ENCODE data around the gene ITPR2.
"Not testable (repeated sequence)": the region's sequence is repeated elsewhere in the genome, so short reads cannot be mapped to it uniquely, and the experiment has no call there.

ITPR2 gene

GRCh38 chr12:26767116-26767515 is 65.9 kb downstream of the ITPR2 start:
- in situ Hi-C loops (cut with MboI; ENCODE audit: low sequenced_read_pairs) = no loop called here

- in situ Hi-C loops (cut with MboI; ENCODE audit: low sequenced_read_pairs) = no loop called here
Measured at GRCh38 chr12:26762186-26762585, 70.8 kb downstream of the ITPR2 start.

GRCh38 chr12:26761775-26762174 is 71.2 kb downstream of the ITPR2 start:
- in situ Hi-C loops (cut with MboI; ENCODE audit: low sequenced_read_pairs) = no loop called here

- in situ Hi-C loops (cut with MboI; ENCODE audit: low sequenced_read_pairs) = no loop called here
Measured at GRCh38 chr12:26760657-26761293, 72.2 kb downstream of the ITPR2 start.

GRCh38 chr12:26755362-26755761 is 77.6 kb downstream of the ITPR2 start:
- in situ Hi-C loops (cut with MboI; ENCODE audit: low sequenced_read_pairs) = not testable (repeated sequence)

GRCh38 chr12:26754148-26754547 is 78.8 kb downstream of the ITPR2 start:
- in situ Hi-C loops (cut with MboI; ENCODE audit: low sequenced_read_pairs) = no loop called here

- in situ Hi-C loops (cut with MboI; ENCODE audit: low sequenced_read_pairs) = no loop called here
Measured at GRCh38 chr12:26751179-26751578, 81.8 kb downstream of the ITPR2 start.

GRCh38 chr12:26750531-26751175 is 82.3 kb downstream of the ITPR2 start:
- in situ Hi-C loops (cut with MboI; ENCODE audit: low sequenced_read_pairs) = no loop called here

GRCh38 chr12:26749781-26750180 is 83.2 kb downstream of the ITPR2 start:
- in situ Hi-C loops (cut with MboI; ENCODE audit: low sequenced_read_pairs) = no loop called here

GRCh38 chr12:26748741-26749431 is 84.1 kb downstream of the ITPR2 start:
- in situ Hi-C loops (cut with MboI; ENCODE audit: low sequenced_read_pairs) = no loop called here

- in situ Hi-C loops (cut with MboI; ENCODE audit: low sequenced_read_pairs) = no loop called here
Measured at GRCh38 chr12:26748412-26748740, 84.6 kb downstream of the ITPR2 start.

GRCh38 chr12:26746121-26746714 is 86.8 kb downstream of the ITPR2 start:
- in situ Hi-C loops (cut with MboI; ENCODE audit: low sequenced_read_pairs) = no loop called here

- in situ Hi-C loops (cut with MboI; ENCODE audit: low sequenced_read_pairs) = no loop called here
Measured at GRCh38 chr12:26744697-26745440, 88.1 kb downstream of the ITPR2 start.

- in situ Hi-C loops (cut with MboI; ENCODE audit: low sequenced_read_pairs) = no loop called here
Measured at GRCh38 chr12:26744042-26744626, 88.9 kb downstream of the ITPR2 start.

- in situ Hi-C loops (cut with MboI; ENCODE audit: low sequenced_read_pairs) = no loop called here
Measured at GRCh38 chr12:26741584-26742227, 91.3 kb downstream of the ITPR2 start.

- in situ Hi-C loops (cut with MboI; ENCODE audit: low sequenced_read_pairs) = no loop called here
Measured at GRCh38 chr12:26740991-26741390, 92.0 kb downstream of the ITPR2 start.

- in situ Hi-C loops (cut with MboI; ENCODE audit: low sequenced_read_pairs) = no loop called here
Measured at GRCh38 chr12:26740348-26740747, 92.6 kb downstream of the ITPR2 start.

GRCh38 chr12:26737487-26738030 is 95.4 kb downstream of the ITPR2 start:
- in situ Hi-C loops (cut with MboI; ENCODE audit: low sequenced_read_pairs) = no loop called here

- in situ Hi-C loops (cut with MboI; ENCODE audit: low sequenced_read_pairs) = no loop called here
Measured at GRCh38 chr12:26736563-26737486, 96.2 kb downstream of the ITPR2 start.
